ENCODE data around the gene LY6G6F.

GRCh38 chr6:31740397-31741223 lies 33.9 kb downstream of the LY6G6F start:
- TF ChIP-seq CTCF (IDR thresholded peaks at IDR 0.05), result no peak
- no peak for TF ChIP-seq POLR2A (IDR thresholded peaks at IDR 0.05)
- TF ChIP-seq EP300 (IDR thresholded peaks at IDR 0.05), result no peak
